GM11168 (cell line): ENCODE data around the gene BICRA.
"Not testable (repeated sequence)": the region's sequence is repeated elsewhere in the genome, so short reads cannot be mapped to it uniquely, and the experiment has no call there.

Experiments used
- in situ Hi-C: fragments of 300-500 bp; cut with MboI; formaldehyde crosslinking; loops from one replicate; pipeline ENCODE4 v1.12.0; 2022; ENCODE audit warnings: low sequenced_read_pairs; ENCODE audit not compliant: unreplicated experiment

BICRA gene

GRCh38 chr19:47704024-47704423, 95.1 kb downstream of the BICRA start:
- in situ Hi-C loops, result loop anchor here (25.0 kb wide), 1 partner anchor 417 kb away; no protein-coding TSS in a partner anchor

DNA sequence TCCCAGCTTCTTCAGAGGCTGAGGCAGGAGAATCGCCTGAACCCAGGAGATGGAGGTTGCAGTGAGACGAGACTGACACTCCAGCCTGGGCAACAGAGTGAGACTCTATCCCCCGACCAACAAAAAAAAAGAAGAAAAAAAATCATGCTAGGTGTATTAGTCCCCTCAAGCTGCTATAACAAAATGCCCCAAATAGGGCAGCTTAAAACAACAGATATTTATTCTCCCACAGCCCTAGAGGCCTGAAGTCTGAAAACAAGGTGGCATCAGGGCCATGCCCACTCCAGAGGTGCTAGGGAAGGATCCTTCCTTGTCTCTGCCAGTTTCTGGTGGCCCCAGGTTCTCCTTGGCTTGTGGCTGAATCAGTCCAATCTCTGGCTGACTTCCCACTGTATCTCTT, 95.7 kb downstream of the BICRA start:
- in situ Hi-C loops, result loop anchor here (25.0 kb wide), 1 partner anchor 417 kb away; no protein-coding TSS in a partner anchor

DNA sequence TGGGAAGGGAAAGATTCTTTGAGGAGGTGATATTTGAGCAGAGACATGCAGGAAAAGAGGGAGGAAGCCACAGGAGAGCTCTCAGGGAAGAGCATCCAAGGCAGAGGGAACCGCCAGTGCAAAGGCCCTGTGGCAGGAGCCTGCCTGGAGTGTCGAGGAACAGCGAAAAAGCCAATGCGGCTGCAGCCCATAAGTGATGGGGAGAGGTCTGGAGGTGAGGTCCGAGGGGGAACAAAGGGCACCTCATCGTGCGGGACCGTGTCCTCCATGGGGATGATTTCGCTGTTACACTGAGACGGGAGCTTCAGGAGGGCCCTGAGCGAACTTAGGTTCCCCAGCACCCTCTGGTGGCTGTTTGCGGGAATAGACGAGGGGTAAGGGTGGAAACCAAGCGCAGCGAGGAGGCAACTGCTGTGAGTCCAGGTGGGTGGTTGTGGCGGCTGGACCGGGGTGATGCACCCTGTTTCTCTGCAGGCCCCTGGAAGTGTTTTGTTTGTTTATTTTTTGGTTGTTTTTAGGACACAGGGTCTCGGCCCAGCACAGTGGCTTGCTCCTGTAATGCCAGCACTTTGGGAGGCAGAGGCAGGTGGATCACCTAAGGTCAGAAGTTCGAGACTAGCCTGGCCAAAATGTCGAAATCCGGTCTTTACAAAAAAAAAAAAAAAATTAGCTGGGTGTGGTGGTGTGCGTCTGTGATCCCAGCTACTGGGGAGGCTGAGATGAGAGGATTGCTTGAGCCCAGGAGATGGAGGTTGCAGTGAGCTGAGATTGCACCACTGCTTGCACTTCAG, 98.4 kb downstream of the BICRA start:
- in situ Hi-C loops, result loop anchor here (25.0 kb wide), 1 partner anchor 420 kb away; no protein-coding TSS in a partner anchor

GRCh38 chr19:47711652-47712242, 102.8 kb downstream of the BICRA start:
- in situ Hi-C loops, result loop anchor here (25.0 kb wide), 1 partner anchor 424 kb away; no protein-coding TSS in a partner anchor

GRCh38 chr19:47713046-47714021, 104.4 kb downstream of the BICRA start, which contains the start of gene EHD2:
Gene EHD2, plus strand, starts transcription at chr19:47713422. Its CDS starts 3,191 bp downstream, at chr19:47716613.
- in situ Hi-C loops, result loop anchor here (25.0 kb wide), 1 partner anchor 426 kb away; no protein-coding TSS in a partner anchor

GRCh38 chr19:47714339-47714738, 105.4 kb downstream of the BICRA start:
- in situ Hi-C loops, result loop anchor here (25.0 kb wide), 1 partner anchor 427 kb away; no protein-coding TSS in a partner anchor

DNA sequence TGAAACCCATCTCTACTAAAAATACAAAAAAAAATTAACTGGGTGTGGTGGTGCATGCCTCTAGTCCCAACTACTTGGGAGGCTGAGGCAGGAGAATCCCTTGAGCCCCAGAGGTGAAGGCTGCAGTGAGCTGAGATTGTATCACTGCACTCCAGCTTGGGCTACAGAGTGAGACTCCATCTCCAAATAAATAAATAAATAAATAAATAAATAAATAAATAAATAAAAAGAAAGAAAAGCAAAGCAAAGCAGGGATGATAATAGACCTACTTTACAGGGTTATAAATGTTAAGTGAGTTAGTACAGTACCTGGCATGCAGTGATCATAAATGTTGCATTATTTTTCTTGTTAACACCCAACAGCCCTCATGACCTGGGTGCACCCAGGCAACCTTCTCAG, 105.9 kb downstream of the BICRA start:
- in situ Hi-C loops, result loop anchor here (25.0 kb wide), 1 partner anchor 428 kb away; no protein-coding TSS in a partner anchor

DNA sequence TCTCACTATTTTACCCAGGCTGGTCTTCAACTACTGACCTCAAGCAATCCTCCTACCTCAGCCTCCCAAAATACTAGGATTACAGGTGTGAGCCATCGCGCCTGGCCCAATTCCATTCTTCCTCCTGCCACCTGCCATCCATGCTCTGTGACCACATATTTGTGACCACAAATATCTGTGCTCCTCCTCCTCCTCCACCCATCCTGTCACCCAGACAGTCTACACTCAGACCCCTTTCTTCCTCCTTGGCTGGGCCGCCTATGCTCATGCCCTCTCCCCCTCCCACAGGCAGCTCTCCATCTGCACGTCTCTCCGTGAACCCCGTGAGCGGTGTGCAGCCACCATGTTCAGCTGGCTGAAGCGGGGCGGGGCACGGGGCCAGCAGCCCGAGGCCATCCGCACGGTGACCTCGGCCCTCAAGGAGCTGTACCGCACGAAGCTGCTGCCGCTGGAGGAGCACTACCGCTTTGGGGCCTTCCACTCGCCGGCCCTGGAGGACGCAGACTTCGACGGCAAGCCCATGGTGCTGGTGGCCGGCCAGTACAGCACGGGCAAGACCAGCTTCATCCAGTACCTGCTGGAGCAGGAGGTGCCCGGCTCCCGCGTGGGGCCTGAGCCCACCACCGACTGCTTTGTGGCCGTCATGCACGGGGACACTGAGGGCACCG, 107.5 kb downstream of the BICRA start:
- in situ Hi-C loops, result loop anchor here (25.0 kb wide), 1 partner anchor 429 kb away; no protein-coding TSS in a partner anchor

- in situ Hi-C loops, result loop anchor here (25.0 kb wide), 1 partner anchor 431 kb away; no protein-coding TSS in a partner anchor
These were observed 109.6 kb downstream of the BICRA start for GRCh38 chr19:47718415-47719046.

GRCh38 chr19:47719047-47719859, 110.3 kb downstream of the BICRA start:
- in situ Hi-C loops, result loop anchor here (25.0 kb wide), 1 partner anchor 432 kb away; no protein-coding TSS in a partner anchor

DNA sequence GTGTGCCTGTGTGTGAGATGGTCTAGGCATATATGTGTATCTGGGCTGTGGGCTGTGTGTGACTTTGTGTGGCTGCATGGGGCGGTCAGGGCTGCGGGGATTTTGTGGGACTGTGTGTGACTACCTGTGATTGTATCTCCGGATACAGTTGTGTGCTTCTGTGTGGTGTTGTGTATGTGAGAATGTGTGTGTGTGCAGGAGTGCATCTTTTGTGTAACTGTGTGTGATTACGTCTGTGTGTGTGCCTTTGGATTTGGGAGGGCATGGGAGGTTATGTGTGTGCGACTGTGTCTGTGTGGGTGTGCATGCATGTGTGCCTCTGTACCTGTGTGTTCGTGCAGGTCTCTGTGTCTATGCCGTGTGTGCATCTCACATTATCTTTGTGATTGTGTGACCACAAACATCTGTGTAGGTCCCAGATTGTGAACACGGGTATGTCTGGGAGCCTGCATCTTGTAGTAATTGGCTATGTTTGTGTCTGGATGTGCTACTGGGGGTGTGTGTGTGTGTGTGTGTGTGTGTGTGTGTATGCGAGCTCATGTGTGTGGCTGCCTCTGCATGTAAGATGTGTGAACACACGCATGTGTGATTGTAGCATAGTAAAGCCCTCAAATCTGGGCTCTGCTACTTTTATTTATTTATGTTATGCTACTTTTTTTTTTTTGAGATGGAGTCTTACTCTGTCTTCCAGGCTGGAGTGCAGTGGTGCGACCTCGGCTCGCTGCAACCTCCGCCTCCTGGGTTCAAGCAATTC, 111.9 kb downstream of the BICRA start:
- in situ Hi-C loops, result loop anchor here (25.0 kb wide), 1 partner anchor 434 kb away; no protein-coding TSS in a partner anchor

DNA sequence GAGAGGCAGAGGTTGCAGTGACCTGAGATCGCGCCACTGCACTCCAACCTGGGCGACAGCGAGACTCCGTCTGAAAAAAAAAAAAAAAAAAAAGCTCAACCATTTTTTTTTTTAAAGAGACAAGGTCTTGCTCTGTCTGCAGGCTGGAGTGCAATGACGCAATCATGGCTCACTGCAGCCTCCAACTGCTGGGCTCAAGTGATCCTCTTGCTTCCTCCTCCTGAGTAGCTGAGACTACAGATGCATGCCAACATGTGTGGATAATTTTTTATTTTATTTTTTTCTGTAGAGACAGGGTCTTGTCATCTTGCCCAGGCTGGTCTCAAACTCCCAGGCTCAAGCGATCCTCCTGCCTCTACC, 114.6 kb downstream of the BICRA start:
- in situ Hi-C loops, result loop anchor here (25.0 kb wide), 1 partner anchor 436 kb away; no protein-coding TSS in a partner anchor

GRCh38 chr19:47725759-47726401, 116.9 kb downstream of the BICRA start:
- in situ Hi-C loops, result no loop called here

- in situ Hi-C loops, result no loop called here
These were observed 117.5 kb downstream of the BICRA start for GRCh38 chr19:47726467-47726866.

GRCh38 chr19:47728295-47728694, 119.4 kb downstream of the BICRA start:
- in situ Hi-C loops, result not testable (repeated sequence)

DNA sequence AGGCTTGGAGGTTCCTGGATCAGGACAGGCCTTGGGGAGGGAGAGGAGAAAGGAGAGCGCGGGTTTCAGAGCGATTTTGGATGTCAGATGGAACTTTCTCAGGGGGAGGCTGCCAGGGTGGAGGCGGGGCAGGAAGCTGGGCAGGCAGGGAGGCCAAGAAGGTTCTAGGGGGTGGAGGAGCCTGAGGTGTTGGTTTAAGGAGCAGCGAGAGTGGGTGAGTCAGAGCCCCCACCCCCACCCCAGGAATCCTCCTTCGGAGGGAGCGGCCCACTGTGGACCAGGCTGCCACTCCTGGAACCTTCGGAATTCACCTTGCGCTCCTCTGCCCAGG, 120.5 kb downstream of the BICRA start:
- in situ Hi-C loops, result no loop called here
